Bone marrow (tissue), 2 donors: Measurements from ENCODE around the gene XYLT1.

Experiments
- DNase-seq, 2 donors: peaks; one replicate each; lab custom pipeline; 2025; lab: John Stamatoyannopoulos, UW

XYLT1 gene

DNA sequence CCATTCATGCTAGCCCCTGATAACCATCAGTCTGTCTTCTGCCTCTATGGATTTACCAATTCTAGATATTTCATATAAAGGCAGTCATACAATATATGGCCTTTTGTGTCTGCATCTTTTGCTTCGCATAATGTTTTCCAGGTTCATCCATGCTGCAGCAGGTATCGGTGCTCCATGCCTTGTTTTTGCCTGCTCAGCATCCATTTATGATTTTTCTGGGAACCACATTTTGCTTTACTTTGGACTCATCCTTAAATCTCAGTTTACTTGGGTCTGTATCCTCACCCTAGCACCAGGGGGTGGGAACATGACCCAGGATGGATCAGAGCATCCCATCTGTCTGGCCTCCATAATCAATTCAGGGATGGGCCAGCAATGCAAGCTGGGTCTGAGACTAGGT is 325.7 kb downstream of the XYLT1 start:
- DNase-seq = no peak

DNA sequence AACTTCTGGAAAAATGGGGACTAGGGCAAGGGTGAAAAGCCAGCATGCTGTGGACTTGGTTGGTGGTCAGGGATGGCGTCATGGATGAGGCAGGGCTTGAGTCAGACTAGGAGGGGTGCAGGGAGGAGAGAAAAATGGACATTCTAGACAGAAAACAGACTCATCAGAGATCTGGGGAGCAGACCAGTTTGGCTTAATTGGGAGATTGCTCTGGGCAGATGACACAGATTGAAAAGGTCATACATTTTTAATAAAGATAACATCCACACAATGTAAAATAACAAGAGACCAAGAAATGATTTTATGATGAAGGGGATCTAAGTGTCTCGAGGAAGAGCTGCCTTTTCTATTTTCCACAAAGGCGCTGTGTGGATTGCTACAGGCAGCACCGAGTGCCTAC is 326.3 kb downstream of the XYLT1 start:
- no peak for DNase-seq

DNA sequence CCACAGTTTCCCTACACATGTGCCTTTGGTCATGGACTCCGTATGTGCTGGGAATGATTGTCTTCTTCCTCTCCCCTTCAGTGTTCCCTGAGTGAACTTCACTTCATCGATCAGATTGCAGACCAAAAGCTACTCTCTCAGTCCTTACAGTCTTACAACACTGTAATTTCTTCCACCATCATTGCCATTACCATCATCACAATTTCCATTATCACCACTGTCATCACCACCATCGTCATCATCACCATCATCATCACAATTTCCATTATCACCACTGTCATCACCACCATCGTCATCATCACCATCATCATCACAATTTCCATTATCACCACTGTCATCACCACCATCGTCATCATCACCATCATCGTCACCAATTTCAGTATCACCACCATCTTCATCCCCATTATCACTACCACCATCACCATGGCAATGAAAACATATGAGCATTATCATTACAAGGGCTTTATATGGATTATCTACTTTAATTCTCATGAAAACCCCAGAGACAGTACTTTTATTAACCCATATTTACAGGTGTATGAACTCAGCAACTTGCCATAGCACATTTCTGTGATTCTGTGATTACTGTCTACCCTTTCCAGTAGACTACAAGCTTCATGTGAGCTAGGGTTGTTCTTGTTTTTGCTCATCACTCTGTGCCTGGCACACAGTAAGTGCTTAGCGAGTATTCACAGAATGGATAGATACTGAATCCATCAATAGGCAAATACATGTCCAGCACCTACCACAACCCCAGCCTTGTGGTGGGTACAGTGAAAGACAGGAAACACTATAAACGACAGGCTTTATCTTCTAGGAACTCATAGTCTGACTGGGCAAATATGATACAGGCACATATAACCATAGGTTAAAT is 327.0 kb downstream of the XYLT1 start:
- DNase-seq = no peak

DNA sequence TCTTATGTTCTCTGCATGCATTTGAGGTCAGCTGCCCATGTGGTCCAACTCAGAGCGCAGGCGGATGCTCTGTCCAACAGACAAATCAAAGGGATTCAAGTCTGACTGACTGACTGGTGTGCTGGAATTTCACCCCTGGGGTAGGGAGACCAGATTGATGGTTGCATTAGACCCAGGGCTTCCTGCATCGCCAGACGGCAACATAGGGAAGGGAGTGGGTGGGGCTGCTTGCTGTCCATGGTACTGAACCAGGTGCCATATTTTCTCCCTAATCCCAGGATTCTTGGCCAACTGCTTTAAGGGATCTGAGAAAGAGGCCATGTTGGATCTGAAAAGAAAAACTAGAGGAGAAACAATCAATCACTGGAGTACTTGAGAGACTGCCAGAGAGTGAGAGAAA is 332.0 kb downstream of the XYLT1 start:
- DNase-seq = no peak

DNA sequence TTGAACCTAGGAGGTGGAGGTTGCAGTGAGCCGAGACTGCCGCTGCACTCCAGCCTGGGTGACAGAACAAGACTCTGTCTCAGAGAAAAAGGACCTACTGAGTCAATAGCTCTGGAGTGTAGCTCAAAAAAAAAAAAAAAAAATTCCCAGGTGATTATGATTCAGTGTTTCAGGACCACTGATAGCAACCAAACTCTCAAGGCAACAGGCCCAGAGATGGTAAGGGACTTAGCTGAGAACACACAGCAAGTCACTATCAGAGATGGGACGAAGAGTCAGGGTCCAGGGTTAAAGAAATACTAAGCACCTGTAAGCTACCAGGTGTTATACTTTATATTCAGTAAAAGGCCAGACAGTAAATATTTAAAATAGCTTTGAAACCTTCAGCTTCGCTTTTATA is 335.3 kb downstream of the XYLT1 start:
- no peak for DNase-seq

DNA sequence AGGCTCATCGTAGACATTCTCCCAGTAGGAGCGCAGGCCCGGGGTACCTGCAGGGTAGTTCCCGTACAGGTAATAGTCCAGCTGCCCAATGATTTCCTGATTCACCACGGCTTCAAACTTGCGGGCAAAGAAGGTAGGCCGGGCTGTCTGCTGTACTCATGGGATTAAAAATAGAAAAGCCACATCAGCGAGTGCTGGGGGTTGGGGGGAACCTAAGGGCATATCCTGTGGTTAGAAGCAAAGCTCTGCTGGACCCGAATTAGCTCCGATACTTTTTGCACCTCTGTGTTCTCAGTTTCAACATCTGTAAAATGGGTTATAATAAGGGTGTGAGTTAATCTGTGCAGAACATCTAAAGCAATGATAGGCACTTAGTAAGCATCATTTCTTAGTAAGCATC is 336.2 kb downstream of the XYLT1 start:
- DNase-seq = no peak

DNA sequence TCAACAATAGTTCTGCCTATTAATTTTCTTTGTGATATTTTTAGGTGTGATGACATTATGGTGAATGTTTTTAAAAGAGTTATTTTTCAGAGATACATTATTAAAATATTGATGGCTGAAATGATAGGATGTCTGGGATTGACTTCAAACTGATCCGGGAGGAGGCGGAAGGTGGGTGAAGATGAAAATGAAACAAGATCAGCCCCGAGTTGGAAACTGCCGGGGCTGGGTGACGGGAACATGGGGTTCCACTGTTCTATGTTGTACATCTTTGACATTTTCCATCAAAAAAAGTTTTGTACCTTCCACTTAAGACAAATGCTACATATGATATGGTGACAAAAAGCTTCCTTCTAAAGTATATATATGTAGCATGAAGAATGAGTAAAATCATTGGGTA is 336.9 kb downstream of the XYLT1 start:
- DNase-seq = no peak

DNA sequence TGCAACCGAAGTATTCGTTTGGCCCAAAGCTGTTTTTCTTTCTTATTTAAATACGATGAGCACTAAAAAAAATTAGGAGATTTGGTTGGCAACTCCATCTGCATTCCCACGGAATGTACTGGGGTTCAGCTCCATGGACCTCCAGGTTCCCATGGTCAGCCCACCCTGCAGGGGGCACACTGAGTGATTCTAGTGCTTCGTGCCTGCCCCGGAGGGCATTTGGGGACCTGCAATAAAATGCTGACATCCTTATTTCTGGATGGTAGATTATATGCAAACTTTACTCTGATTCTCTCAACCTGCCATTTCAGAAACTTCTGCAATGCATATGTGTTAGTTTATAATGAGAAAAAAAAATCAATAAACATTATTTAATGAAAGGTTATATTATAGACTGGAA is 339.4 kb downstream of the XYLT1 start:
- DNase-seq = no peak

DNA sequence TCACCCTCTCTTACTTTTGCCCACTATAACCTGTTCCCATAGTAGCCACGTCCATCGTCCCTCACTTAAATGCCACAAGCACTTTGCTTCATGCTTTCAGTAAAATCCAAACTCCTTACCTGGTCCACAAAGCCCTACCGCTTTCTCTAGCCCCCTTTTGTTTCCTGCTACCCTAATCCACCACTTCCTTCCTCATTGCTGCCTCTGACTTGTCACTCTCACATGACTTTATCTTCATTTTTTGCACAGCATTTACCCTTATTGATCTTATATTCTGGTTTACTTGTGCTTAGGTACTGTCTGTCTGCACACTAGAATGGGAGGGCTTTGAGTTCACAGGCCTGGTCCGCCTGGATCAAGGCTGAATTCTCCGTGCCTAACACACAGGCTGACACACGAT is 340.0 kb downstream of the XYLT1 start:
- DNase-seq = no peak

DNA sequence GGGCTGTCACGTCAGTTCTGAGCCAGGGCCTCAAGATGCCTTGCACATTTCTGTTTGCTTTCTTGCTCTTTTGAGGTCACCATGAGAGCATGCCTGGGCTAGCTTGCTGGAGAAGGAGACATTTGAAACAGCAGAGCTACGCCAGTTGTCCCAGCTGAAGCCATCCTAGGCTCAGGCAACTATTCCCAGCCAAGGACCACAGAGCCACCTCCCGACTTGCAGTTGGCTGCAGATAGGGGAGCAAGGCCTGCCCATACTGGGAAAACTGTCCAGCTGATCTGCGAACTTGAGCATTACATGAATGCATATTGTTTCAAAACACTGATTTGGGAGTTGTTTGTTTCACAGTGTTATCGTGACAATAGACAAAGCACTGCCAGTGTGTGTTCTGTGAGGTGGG is 340.8 kb downstream of the XYLT1 start:
- no peak for DNase-seq

DNA sequence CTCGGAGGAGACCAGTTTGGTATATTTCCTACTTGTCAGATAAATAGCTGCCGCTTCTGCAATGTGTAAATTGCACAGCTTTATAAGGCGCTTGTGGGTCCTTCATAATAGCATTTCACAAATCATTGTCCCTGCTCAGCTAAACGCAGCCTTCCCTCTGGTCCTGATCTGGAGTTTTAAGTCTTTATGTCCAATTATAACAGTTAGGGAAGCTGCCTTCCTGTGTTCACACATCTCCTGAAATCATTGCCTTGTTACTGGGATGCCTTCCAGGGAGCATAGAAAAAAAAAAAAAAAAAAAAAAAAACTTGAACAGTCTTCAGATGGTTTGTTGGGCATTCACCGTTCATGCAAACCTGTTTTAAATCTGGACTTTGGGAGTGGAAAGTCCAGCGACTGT is 342.0 kb downstream of the XYLT1 start:
- DNase-seq = no peak

DNA sequence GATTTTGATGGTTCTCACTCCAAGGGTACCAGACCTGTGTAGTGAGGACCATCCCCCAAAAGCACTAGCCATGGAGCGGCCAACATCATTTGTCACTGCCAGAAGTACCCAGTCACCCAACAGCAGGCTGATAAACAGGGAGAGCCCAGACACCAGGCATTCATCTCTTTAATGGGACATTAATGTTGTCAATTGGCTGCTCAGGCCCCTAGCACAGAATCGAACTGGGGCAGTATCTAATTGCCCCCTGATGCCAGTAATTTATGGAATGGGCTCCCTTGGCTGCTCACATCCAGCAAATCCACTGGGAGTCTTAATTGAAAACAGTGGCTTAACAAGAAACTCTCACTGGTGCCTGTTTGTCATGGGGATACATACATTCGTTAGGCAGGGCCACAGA is 344.6 kb downstream of the XYLT1 start:
- DNase-seq = no peak

DNA sequence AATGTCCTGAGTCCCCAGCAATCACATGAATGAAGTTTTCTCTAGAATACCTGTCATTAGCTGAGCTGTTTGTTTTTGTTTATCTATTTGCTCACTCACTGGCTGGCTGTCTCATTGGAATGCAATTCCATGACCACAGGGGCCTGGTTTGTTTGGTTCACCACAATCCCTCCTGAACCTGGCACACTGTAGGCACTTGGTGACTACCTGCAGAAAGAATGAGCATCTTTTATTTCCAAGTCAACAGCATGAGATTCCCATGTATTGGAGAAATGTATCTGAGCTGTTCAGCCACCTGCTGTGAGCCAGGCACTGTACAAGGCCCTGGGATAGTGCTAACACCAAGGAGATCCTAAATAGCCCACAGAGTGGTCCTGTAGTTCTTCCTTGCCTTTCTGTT is 345.1 kb downstream of the XYLT1 start:
- no peak for DNase-seq

DNA sequence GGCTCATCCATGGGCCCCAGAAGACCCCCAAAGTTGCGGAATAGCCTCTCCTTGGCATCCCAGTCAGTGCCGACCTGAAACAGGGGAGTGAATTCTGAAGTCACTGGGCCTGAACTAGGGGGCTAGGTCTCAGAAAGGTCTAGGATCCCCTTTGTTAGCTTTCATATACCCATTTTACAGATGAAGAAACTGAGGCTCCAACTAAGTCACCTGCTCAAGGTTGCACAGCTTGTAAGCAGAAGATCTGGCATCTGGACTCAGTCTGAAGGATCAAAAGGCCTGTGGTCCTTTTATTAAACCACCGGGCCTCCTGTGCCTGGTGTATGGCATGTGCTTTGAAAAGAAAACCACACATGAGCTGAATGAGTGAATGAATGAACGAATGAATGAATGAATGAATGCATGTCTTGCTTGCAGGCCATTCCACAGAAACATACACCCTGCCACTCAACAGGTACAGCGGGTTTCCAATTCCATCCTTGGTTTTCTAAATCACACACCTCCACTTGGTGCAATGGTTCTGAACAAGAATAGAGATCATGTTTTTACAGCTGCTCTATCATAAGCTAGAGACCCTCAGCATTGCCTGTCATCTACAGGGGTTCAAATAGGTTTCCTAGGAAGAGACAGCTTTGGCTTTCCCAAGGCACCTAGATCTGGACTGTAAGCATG is 352.7 kb downstream of the XYLT1 start:
- no peak for DNase-seq

DNA sequence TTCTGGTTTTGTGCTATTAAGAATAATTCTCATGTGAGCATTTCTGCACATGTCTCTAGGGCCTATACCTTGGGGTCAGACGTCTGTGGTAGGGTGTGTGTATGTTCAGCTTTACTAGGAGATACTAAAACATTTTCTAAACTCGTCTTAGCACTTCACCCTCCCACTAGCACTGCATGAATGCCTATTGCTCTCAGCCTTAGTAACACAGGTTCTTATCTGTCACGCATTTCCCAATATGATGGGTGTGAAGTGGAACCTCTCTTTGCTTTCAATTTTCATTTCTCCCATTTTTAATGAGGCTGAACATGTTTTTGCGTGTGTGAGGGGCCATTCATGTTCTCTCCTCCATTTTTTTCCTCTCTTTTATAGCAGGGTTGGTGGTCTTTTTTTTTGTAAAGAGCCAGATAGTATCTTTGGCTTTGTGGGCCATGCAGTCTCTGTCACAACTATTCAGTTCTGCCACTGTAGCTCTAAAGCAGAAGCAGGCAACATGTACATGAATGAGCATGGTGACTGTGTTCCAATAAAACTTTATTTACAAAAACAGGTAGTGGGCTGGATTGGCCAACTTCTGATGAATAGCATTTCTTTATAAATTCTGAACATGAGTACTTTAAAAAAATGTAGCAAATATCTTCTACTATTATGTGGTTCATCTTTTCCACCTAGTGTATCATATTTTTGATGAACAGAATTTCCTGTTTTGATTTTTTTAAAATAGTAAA is 354.0 kb downstream of the XYLT1 start:
- no peak for DNase-seq

DNA sequence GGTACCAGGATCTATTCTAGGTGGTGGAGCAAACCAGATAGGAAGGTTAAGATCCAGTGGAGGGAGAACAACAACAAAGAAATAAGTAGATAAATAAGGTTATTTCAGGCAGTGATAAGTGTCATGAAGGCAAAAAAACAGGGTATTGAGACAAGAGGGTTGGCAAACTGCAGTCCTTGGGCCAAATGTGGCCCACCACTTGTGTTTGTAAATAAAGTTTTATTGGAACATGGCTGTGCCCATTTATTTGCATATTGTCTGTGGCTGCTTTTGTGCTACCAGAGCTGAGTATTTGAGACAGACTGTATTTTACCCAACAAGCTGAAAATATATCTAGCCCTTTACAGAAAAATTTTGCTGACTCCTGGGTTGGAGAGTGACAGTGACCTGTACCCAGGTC is 361.3 kb downstream of the XYLT1 start:
- DNase-seq = no peak

DNA sequence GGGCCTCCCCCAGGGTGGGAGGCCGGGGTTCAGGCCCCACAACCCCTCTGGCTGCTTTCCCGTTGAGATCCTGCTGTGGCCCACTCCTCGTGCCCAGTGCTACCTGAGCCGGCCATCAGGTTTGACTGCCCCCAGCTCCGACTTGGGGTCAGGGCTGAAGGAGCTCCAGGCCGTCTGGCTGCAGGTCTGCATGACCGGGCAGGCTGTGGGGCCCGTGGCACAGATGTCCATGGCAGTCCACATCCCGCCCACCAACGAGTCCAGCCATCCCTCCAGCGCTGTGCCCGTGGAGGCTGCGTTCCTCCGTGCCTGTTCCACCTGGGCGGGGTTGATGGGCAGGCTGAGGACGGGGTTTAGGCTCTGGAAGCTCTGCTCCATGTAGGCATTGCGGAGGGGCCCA is 362.2 kb downstream of the XYLT1 start:
- no peak for DNase-seq

DNA sequence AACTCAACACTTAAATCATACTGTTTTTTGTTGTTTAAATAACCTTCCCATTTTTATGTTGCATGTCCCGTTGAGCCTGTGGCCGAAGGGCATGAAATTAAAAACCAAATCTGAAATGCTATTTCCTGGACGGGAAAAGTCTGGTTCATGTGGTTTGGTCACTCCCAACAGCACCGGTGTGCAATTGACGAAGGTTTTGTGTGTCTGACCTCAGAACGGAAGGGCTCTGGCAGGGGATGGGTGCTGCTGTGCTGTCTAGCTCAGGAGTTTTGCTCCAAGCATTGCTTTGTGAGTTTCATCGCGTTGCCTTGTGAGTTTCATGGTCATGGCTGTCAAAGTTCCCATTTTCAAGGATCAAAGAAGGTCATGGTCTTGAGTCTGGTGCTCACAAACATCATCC is 363.3 kb downstream of the XYLT1 start:
- no peak for DNase-seq

DNA sequence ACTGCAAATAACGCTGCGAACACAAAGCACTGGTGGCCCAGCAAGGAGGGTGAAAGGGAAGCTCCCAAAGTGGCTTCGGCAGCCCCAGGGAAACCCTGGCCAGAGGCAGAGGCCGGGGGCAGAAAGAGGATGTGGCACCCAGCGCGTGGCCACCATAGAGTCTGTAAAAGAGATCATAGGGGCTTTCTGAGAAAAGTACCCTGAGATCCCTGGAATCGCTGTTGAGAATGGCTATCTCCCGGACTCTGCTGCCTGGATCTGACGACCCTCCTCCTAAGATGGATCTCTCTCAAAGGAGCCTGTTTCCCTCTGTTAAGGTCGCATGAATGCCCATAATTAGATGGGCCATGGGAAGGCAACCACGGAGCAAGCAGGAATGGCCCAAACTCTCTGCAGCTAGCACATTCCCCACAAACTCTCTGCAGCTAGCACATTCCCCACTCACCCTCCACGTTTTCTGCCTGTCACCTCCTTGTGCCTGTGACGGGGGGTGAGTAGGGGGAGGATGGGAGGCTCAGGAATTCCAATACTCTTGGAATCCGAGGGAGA is 364.4 kb downstream of the XYLT1 start:
- no peak for DNase-seq

DNA sequence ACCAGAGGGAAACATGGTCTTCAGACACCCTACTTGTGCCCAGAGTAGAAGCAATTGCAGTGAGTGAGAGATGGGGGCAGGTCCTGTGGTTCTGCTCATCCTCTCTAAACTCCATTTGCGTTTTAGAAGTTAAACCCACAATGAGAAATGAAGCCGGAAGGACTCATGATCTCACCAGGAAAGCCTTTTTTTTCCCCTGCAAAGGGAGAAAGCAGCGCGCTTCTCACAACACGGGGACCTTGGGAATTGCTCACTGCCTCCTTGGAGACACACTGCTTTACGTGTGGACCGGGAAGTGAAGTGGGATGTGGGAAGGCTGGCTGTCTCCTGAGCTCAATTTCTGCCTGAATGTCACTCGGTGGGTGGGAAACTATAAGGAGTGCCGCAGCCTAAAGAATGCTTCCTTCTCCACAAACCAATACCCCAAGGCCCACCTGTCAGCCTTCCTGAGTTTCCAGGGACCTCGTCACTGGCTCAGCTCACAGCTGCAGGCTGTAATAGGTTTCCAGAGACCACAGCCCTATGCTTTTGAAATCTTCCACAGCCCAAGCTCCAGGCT is 365.4 kb downstream of the XYLT1 start:
- no peak for DNase-seq

DNA sequence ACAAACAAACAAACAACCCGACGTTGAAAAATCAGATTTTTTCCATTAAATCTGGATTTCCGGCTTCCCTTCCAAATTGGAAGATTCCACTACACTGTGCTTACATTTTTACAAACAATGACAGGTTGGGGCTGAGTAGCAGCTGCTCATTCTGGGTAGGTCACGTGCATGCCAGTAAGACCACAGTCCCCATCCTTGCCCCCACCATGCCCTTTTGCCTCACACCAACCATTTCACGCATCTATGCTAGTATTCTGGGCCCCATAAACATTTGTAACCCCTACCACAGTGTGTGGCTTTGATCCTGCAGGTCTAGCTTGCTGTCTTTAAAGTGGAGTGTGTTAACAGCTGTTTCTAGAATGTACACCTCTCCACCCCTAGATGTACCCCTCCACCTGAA is 366.1 kb downstream of the XYLT1 start:
- no peak for DNase-seq

DNA sequence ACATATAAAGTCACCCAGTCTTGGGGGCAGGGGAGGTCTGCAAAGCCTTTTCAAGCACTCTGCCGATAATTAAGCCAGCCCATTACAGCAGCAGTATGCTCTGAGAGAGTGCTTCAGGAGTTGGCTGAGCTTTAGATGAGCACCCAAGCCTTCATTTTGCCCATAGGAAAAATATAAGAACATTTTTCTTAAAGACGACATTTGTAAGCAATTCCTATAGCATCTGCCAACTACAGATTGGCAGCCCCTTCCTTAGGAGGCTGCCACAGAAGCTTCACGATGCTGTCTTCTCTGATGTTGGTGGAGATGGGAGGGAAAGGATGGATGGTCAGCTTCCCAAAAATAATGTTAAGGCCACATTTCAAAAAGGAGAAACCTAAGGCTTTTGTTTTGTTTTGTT is 367.5 kb downstream of the XYLT1 start:
- no peak for DNase-seq
